Measurements from ENCODE around the gene SCFD1.

The SCFD1 gene

DNA sequence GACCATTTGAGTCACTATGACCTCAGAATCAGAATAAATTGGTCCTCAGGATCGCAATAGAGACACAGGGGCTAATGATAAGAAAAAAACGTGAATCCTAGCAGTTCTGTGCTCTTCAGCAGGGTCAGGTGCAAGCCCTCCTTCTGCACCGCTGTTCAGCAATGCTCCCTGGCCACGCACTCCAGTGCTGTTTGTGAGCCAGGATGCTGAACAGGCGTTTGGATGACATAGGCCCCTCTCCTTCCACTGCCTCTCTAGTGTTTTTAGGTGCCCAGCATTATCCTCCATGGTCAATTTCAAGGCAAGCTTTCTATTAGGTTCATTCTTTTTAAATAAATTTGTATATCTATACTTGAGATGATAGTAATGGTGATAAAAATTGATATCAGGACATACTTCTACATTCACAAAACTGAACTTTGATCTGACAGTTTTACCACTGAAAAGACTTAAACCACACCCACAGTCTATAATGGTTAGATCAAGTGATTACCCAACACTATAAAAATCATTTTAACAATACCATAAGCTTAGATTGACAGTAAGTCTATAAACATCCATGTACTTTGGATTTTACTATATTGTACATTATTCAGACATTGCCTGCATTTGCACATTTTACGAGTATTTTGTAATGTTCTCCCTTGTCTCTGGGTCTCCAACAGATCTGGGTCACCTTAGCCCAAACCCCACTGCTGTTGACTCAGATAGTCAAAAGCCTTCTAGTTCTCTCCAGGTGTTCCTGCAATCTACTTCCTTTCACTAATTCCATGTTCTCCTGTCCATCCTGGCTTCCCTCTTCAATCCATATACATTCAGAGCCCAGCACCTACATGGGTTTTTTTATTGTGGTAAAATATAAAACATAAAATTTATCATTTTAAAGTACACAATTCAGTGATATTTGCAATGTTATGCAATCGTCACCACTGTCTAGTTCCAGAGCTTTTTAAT is 137.3 kb downstream of the SCFD1 start:
- DNase-seq = no peak

- no peak for DNase-seq
Measured at GRCh38 chr14:30763891-30764290, 141.8 kb downstream of the SCFD1 start.

GRCh38 chr14:30767624-30768023 is 145.5 kb downstream of the SCFD1 start:
- DNase-seq = no peak

- DNase-seq = no peak
Measured at GRCh38 chr14:30768791-30769190, 146.7 kb downstream of the SCFD1 start.

- no peak for DNase-seq
Measured at GRCh38 chr14:30770376-30770775, 148.3 kb downstream of the SCFD1 start.

- no peak for DNase-seq
Measured at GRCh38 chr14:30771595-30771994, 149.5 kb downstream of the SCFD1 start.

- DNase-seq = no peak
Measured at GRCh38 chr14:30779210-30779609, 157.1 kb downstream of the SCFD1 start.

All from activated CD4-positive, alpha-beta T cell treated with anti-CD3 and anti-CD28 coated beads, Interleukin-2, amount 50 U/mL, for 1 hour (primary cell).